CD4-positive, alpha-beta T cell treated with Interferon gamma for 1 hour (primary cell): ENCODE results near the gene TRIM52.
"Not testable (repeated sequence)": the region's sequence is repeated elsewhere in the genome, so short reads cannot be mapped to it uniquely, and the experiment has no call there.

ENCODE experiments used
- DNase-seq: peaks from one replicate; pipeline ENCODE4 v3.0.0-alpha.2; 2020

Gene TRIM52

DNA sequence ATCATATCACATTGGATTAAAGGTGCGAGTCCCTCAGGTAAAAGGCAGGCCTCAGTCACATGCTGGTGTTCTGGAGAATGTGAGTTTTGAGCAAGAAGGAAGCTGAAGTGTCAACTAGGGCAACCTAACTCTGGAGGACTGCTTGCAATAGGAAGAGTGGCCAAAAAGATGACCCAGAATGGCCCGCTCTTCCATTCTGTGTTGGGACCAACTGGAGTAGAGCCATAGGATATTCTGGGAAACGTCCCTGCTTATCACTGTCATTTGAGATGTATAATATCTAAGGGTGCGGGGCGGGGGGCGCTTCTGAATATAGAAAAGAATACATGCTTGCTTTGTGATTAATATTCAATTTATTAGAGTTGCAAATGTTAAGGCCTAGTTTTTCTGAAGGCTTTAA, 48.9 kb downstream of the TRIM52 start:
- DNase-seq: no peak

DNA sequence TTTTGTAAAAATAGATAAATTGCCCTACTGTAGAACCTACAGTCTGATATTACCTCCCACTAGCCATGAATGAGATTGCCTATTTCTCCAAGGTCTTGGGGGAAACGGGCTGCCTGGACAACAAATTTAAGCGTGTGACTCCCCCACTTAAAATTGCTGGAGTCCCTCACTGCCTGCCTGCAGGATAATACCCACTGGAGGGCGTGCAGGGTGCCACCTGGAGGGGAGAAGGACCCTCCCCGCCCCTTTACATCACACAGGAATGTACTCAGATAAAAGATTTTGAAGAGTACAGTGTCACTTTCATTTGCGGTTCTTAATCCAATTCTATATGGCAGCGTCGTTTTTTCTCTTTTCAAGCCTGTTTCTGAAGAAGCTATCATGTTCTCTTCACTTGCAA, 49.7 kb downstream of the TRIM52 start:
- DNase-seq: no peak

DNA sequence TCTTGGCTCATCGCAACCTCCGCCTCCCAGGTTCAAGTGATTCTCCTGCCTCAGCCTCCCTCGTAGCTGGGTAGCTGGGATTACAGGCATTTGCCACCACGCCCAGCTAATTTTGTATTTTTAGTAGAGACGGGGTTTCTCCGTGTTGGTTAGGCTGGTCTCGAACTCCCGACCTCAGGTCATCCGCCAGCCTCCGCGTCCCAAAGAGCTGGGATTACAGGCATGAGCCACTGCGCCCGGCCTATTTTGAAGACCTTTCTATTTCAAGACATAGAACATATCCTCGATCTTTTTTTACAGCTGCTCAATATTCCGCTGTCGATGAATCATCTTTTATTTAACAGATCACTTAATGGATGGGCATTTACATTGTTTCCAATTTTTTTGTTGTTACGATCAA, 50.2 kb downstream of the TRIM52 start:
- DNase-seq: not testable (repeated sequence)

GRCh38 chr5:181210148-181210547, 50.8 kb downstream of the TRIM52 start:
- DNase-seq: not testable (repeated sequence)

DNA sequence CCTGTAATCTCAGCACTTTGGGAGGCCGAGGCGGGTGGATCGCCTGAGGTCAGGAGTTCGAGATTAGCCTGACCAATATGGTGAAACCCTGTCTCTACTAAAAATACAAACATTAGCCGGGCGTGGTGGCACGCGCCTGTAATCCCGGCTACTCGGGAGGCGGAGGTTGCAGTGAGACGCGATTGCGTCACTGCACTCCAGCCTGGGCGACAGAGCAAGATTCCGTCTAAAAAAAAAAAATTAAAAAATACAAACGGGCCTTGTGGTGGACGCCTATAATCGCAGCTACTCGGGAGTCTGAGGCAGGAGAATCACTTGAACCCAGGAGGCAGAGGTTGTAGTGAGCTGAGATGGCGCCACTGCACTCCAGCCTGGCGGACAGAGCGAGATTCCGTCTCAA, 51.9 kb downstream of the TRIM52 start:
- not testable (repeated sequence) for DNase-seq

- no peak for DNase-seq
Observed at GRCh38 chr5:181207960-181208253, 53.0 kb downstream of the TRIM52 start.

GRCh38 chr5:181207214-181207959, 53.6 kb downstream of the TRIM52 start:
- DNase-seq: peak; percentile 77

- no peak for DNase-seq
Observed at GRCh38 chr5:181205761-181206649, 54.9 kb downstream of the TRIM52 start.
